Breast epithelium (tissue), 3 donors: ENCODE measurements around the gene NFAM1.

Source experiments
- POLR2A ChIP-seq: fragments of 450-650 bp; IDR thresholded peaks from one replicate; pipeline ENCODE4 v1.6.1; 2016; ENCODE audit warnings: antibody characterized with exemption, mild to moderate bottlenecking, moderate library complexity
- TF ChIP-seq, protein P1 (sequence below), 3 donors: fragments of 450-650 bp; IDR thresholded peaks; one replicate each; pipeline ENCODE4 v1.5.1; 2016 to 2017; ENCODE audit warnings: antibody characterized with exemption in 3 of 3, mild to moderate bottlenecking in 3 of 3, moderate library complexity in 3 of 3

GRCh38 chr22:42357634-42358296 lies 74.4 kb downstream of the NFAM1 start:
- TF ChIP-seq, protein P1, sequence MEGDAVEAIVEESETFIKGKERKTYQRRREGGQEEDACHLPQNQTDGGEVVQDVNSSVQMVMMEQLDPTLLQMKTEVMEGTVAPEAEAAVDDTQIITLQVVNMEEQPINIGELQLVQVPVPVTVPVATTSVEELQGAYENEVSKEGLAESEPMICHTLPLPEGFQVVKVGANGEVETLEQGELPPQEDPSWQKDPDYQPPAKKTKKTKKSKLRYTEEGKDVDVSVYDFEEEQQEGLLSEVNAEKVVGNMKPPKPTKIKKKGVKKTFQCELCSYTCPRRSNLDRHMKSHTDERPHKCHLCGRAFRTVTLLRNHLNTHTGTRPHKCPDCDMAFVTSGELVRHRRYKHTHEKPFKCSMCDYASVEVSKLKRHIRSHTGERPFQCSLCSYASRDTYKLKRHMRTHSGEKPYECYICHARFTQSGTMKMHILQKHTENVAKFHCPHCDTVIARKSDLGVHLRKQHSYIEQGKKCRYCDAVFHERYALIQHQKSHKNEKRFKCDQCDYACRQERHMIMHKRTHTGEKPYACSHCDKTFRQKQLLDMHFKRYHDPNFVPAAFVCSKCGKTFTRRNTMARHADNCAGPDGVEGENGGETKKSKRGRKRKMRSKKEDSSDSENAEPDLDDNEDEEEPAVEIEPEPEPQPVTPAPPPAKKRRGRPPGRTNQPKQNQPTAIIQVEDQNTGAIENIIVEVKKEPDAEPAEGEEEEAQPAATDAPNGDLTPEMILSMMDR (IDR thresholded peaks at IDR 0.05): no peak
- TF ChIP-seq POLR2A: no peak
